Karpas-422 (cell line): ENCODE data around the gene MAB21L2. TPM values are rescaled to one million over a fixed set of nuclear protein-coding genes. Genes with fewer than 3 reads are reported as not detected.

Source experiments
- DNase-seq: peaks from one replicate; pipeline ENCODE4 v3.0.0-alpha.2; 2015
- H2AFZ ChIP-seq: fragments of 200-600 bp; sonication (generic); 2 replicates; pipeline ENCODE4 v1.6.1; 2014; ENCODE audit warnings: antibody characterized with exemption, low read length, mixed read lengths
- H3K27ac ChIP-seq: fragments of 200-600 bp; sonication (generic); 2 replicates; pipeline ENCODE4 v1.5.1; 2014; ENCODE audit warnings: mild to moderate bottlenecking, low read length, moderate library complexity
- H3K27me3 ChIP-seq: fragments of 200-600 bp; sonication (generic); 2 replicates; pipeline ENCODE4 v1.6.1; 2014; ENCODE audit warnings: low read length, mixed read lengths
- H3K36me3 ChIP-seq: fragments of 200-600 bp; sonication (generic); 2 replicates; pipeline ENCODE4 v1.6.1; 2014; ENCODE audit warnings: low read length, mixed read lengths; ENCODE audit not compliant: insufficient read depth
- H3K4me1 ChIP-seq: fragments of 200-600 bp; sonication (generic); 2 replicates; pipeline ENCODE4 v1.6.1; 2014; ENCODE audit warnings: mild to moderate bottlenecking, low read length, mixed read lengths
- H3K4me2 ChIP-seq: fragments of 200-600 bp; sonication (generic); 2 replicates; pipeline ENCODE4 v1.6.1; 2014; ENCODE audit warnings: low read length, low read depth, mild to moderate bottlenecking; ENCODE audit not compliant: poor library complexity, severe bottlenecking
- H3K4me3 ChIP-seq: fragments of 200-600 bp; sonication (generic); 2 replicates; pipeline ENCODE4 v1.5.1; 2014; ENCODE audit warnings: mild to moderate bottlenecking, antibody characterized with exemption, low read length, mixed read lengths
- H3K79me2 ChIP-seq: fragments of 200-600 bp; sonication (generic); 2 replicates; pipeline ENCODE4 v1.6.1; 2014; ENCODE audit warnings: mild to moderate bottlenecking, low read length, mixed read lengths
- H3K9ac ChIP-seq: fragments of 200-600 bp; sonication (generic); 2 replicates; pipeline ENCODE4 v1.6.0; 2014; ENCODE audit warnings: low read length
- H3K9me2 ChIP-seq: fragments of 200-600 bp; sonication (generic), shearing (Covaris generic); replicated peaks from 2 replicates; pipeline ENCODE4 v1.6.0; 2014; ENCODE audit warnings: mild to moderate bottlenecking, low read length, moderate library complexity; ENCODE audit not compliant: insufficient read depth
- H3K9me3 ChIP-seq: fragments of 300-700, 200-600 bp; sonication (generic); 2 replicates; pipeline ENCODE4 v1.6.1; 2014; ENCODE audit warnings: low read length, mixed read lengths
- H4K20me1 ChIP-seq: fragments of 200-600 bp; sonication (generic); 2 replicates; pipeline ENCODE4 v1.6.1; 2014; ENCODE audit warnings: mild to moderate bottlenecking, antibody characterized with exemption, low read length, low read depth; ENCODE audit not compliant: insufficient read depth
- total RNA-seq: library from RNA; depleted of rRNA; stranded (reverse); fragments of >200 nt; shearing (Covaris generic); gene quantifications from 2 replicates; pipeline ENCODE4 v1.2.3, GENCODE V29; 2014; ENCODE audit warnings: low replicate concordance

MAB21L2 gene
- total RNA-seq, 1 experiment from 2014 or later, result not detected

- Histone ChIP-seq H3K4me1 (no peaks in the 10 kb centered on the region), H3K27ac (no peak overlapping the region), H3K27me3 (no peaks in the 10 kb centered on the region), H4K20me1 (no peaks in the 10 kb centered on the region), H3K4me2 (no peak overlapping the region), H3K4me3 (no peak overlapping the region), H3K9me2 (no peaks in the 10 kb centered on the region), H3K79me2 (no peaks in the 10 kb centered on the region), H3K36me3 (no peaks in the 10 kb centered on the region), H2AFZ (no peak overlapping the region), H3K9ac (no peak overlapping the region), H3K9me3 (peaks cover 2% of the 10 kb centered on the region; the same call in 1 of the 2 replicates)
- DNase-seq, result no peak
These were observed 46.1 kb downstream of the MAB21L2 start for GRCh38 chr4:150628073-150628472.

GRCh38 chr4:150632639-150633038 lies 50.7 kb downstream of the MAB21L2 start:
- no peak overlapping the region for H3K27ac ChIP-seq
- DNase-seq, result no peak
- no peaks in the 10 kb centered on the region for H3K4me1 ChIP-seq
- H3K27me3 ChIP-seq, result no peaks in the 10 kb centered on the region
- H2AFZ ChIP-seq, result no peak overlapping the region
- no peak overlapping the region for H3K4me2 ChIP-seq
- peaks cover 6% of the 10 kb centered on the region; the same call in 1 of the 2 replicates for H3K9me3 ChIP-seq
- no peaks in the 10 kb centered on the region for H4K20me1 ChIP-seq
- H3K4me3 ChIP-seq, result no peak overlapping the region
- H3K36me3 ChIP-seq, result peaks cover 7% of the 10 kb centered on the region; the same call in 1 of the 2 replicates
- H3K9me2 ChIP-seq, result no peaks in the 10 kb centered on the region
- no peak overlapping the region for H3K9ac ChIP-seq
- H3K79me2 ChIP-seq, result no peaks in the 10 kb centered on the region
